GM19324 (cell line): ENCODE measurements around the gene CSNK2A3.
"Not testable (repeated sequence)": the region's sequence is repeated elsewhere in the genome, so short reads cannot be mapped to it uniquely, and the experiment has no call there.

Experiments
- ATAC-seq: cut with Tn5 transposase; IDR thresholded peaks from one replicate; pipeline ENCODE4 v1.9.1; 2021; ENCODE audit warnings: mild to moderate bottlenecking, moderate library complexity; ENCODE audit not compliant: unreplicated experiment, low FRiP score

The CSNK2A3 gene

GRCh38 chr11:11380883-11381282, 27.8 kb upstream of the CSNK2A3 start:
- ATAC-seq: no peak

- no peak for ATAC-seq
Measured at GRCh38 chr11:11380340-11380739, 27.3 kb upstream of the CSNK2A3 start.

- ATAC-seq: no peak
Measured at GRCh38 chr11:11379661-11380060, 26.6 kb upstream of the CSNK2A3 start.

DNA sequence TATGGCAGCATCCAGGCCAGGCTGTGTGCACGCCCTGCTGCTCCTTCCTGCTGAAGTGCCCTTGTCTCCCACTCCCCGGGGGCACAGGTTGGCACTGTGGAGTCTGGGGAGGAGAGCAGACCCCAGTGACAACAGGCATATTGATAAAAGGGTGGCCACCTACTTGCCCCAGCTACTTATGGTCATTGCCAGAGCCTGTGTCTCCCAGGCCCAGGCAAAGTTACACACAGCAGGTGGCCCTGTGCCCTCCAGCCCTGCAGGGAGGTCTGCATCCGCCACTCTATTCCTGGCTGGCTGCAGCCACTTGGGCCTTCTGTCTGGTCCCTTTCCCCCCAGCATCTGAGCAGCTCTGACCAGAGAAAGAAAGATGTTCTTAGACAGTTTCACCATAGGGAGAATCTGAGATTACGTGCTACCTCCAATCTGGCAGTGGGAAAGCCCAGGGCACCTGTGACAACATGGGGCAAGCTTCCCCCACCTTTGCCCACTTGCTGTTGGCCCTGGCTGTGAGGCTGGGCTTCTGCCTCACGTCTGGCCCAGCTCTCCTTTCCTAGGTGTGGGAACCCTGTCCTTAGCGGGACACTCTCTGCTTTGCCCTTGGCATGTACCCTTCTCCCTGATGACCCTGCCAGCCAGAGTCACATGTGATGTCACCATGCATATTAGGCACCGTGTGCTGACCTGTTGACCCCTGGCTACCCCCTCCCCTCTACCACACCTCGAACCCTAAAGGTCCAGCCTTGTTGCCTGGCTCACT, 25.3 kb upstream of the CSNK2A3 start:
- ATAC-seq: no peak

DNA sequence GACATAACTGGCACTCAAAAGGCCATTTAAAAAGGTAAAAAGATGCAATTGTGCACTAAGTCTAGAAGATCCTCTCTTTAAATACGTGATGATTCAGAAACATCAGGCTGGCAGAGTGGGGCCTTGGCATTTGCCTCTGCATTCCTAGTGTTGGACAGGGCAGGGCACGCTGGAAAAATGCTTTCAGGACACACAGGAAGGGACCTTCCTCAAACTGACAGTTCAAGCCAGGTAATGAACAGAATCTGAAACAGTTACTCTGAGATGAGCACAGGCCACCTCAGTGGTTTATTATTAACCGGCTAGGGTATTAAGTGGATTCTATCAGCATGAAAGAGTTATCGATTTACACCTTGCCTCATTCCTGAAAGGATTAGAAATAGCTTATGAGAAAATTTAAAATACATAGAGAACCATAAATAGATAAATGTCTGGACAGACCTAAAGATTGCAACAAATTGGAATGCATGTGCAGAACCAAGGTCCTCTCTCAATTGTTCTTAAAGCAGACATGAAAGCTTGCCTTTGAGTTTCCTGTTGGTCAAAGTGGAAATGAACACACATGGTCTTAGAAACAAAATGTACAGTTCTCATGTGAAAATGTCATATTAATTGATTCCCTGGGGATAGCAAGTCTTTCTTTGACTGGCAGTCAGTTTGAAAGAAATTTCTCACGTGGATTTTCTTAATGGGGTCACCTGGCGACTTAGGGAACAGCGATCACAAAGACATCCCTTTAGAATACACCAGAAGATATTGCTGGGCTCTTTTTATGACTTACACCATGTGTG, 21.5 kb upstream of the CSNK2A3 start:
- no peak for ATAC-seq

- no peak for ATAC-seq
Measured at GRCh38 chr11:11373934-11374333, 20.9 kb upstream of the CSNK2A3 start.

DNA sequence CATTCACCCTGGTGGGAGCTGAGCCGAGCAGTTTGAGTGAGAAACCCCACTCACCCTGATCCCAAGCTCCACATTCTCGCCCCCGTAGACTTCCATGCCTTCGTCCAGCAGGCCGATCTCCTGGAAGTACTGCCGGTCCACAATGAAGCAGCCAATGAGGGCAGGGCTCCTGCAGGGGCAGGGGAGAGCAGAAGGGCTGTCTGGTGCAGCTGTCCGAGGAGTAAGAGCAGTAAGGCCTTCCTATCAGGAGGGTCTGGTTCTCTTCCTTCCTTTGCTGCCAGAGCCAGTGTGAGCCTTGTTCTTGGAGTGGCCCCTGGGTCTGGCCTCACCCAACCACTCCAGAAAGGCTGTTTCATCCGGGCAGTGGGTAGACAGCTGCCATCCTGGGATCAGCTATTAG, 19.4 kb upstream of the CSNK2A3 start:
- no peak for ATAC-seq

DNA sequence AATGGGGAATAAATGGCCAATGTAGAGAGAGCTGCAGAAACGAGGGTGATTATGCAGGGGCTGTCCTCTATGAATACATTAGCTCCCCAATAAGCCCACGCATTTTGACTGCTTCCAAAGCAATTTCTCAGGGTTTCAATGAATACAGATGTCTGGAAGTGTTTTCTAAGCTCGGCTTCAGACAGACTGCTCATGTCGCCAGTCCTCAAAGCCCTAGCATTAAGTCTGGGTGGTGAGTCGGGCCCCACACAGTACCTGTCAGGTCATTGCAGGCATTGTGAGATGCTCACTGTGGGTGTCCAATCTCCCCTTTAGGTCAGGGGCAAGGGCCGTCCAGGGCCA, 17.9 kb upstream of the CSNK2A3 start:
- ATAC-seq: no peak

GRCh38 chr11:11370255-11370961, 17.4 kb upstream of the CSNK2A3 start:
- no peak for ATAC-seq

GRCh38 chr11:11366793-11367192, 13.7 kb upstream of the CSNK2A3 start:
- no peak for ATAC-seq

DNA sequence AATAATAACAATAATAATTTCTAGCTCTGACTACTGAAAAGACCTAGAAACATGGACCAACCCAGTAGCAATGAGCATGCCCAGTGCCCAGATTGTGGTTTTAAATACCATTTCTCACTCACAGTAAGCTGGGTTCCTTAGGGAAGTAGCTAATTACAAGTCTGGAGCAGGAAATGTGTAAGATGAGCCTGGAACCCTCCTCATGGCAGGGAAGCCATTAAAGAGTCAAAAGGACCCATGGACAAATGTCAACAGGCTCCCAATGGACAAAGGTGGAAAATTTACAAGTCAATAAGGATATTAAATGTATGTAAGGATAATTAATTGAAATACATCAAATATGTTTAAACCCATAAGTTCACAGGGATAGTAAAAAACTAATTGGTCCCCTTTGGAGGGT, 10.6 kb upstream of the CSNK2A3 start:
- no peak for ATAC-seq

DNA sequence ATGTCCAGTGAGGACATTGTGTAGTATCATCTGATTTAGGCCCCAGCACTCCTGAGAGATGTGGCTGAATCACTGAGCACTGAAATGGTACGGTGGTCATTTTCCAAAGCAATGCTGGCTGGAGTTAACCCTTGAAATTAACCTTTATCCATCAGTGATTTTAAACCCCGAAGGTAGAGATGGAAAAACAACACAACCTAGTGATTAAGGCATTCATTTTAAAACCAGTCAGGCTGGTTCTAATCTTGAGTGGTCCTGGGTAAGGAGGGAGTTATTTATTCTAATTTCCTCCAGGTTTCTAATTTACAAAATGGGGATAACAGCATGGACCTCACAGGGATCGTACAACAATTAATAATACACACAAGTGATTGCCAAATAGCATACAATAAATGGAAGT, 6.6 kb upstream of the CSNK2A3 start:
- ATAC-seq: no peak

GRCh38 chr11:11356842-11357241, 3.8 kb upstream of the CSNK2A3 start:
- no peak for ATAC-seq

- not testable (repeated sequence) for ATAC-seq
Measured at GRCh38 chr11:11351851-11352250, 1.2 kb downstream of the CSNK2A3 start.

DNA sequence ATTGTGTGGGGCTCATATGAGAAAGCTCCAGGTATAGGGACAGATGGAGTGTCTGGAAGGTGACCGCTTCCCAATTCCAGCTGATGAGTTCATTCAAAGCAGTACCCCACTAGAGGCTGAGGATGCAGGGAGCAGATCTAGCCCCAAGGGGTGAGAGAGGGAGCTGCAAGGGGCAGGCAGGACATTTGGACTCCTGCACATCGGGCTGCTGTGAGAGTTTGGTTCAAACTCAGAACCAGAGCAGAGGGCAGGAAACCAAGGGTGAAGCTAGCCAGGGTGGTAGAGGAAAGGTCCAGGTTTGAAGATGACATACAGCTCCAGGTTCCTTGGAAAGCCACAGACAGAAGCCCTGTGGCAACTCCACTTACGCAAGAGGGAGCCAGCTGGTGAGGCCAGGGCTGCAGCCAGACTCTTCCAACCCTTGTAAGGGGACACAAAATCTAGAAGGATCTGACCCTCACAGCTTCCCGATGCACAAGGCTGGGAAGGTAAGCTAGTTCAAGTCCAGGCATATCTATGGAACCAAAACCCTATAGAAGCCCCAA, 1.9 kb downstream of the CSNK2A3 start:
- no peak for ATAC-seq

- ATAC-seq: no peak
Measured at GRCh38 chr11:11349870-11350337, 3.1 kb downstream of the CSNK2A3 start.

GRCh38 chr11:11349106-11349825, 3.8 kb downstream of the CSNK2A3 start:
- no peak for ATAC-seq

GRCh38 chr11:11348303-11348702, 4.7 kb downstream of the CSNK2A3 start:
- ATAC-seq: no peak

GRCh38 chr11:11347592-11347991, 5.5 kb downstream of the CSNK2A3 start:
- ATAC-seq: no peak

DNA sequence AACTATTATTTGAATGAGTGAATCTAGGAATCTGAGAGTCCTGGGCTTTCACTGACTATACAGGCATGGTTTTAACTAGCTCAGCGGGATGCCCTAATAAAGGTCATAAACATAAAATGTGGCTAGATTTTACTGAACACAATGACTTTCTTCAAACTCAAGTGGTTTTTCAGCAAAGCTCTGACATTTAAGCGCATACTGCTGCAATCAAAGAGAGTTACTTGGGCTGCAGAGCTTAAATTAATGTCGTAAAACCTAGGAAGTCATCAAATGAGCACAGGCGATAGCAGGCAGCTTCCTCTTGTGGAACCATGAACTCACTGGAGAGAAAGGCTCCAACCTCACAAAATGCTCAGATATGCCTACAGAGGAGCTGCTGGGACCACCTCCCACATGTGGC, 6.7 kb downstream of the CSNK2A3 start:
- ATAC-seq: no peak
